ENCODE measurements around the gene CFAP100.

CFAP100 gene

DNA sequence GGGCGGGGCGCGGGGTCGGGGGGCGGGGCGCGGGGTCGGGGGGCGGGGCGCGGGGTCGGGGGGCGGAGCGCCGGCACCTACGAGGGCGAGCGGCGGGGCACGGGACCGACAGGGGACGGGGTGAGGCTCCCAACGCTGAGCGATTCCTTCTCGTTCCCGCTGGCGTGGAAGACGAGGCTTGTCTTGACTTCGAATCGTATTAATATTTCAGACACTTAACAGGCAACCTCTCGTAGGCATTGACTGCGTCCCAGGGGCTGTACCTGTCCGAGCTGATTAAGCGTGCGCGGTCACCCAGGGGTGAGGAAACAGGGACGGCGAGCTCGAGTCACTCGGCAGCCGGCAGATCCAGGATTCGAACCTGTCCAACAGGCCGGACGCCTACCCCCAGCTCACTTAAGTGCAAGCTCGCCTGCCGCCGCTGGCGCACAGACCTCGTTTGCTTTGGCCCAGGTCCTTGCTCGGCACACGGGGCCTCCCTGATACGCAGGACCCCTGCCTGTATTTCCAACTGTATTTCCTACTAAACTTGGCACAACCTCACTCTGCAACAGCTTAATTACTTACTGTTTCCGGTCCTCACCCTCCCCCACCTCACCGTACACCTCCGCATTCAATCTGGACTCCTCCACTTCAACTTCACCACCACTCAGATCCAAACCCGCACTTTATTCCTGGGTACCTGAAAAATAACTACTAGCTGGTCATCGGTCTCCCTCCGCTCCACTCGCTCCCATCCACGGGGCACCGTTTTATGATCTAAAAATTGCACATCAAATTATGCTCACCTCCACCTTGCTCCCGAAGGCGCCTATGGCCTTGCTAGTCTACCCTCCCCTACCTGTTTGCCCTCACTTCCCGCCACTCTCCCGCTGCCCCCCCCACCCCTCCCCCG lies 81.7 kb downstream of the CFAP100 start:
- no peak for DNase-seq (ENCODE audit: low read depth in 3 of 3, low spot score in 1 of 3)

DNA sequence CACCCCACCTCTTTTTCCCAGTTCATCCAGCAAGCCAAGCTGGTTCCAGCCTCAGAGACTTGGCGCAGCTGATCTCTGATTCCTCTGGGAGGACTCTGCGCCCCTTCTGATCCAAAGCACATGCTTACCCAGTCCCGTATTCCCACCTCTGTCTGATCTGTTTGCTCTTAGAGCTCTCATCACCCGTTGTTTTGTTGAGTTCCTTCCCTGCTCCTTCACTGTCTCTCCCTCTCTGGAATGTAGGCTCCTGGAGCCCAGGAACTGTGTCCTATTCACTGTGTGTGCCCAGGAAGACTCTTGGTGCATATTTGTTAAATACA lies 82.3 kb downstream of the CFAP100 start:
- no peak for DNase-seq (ENCODE audit: low read depth in 3 of 3, low spot score in 1 of 3)

DNA sequence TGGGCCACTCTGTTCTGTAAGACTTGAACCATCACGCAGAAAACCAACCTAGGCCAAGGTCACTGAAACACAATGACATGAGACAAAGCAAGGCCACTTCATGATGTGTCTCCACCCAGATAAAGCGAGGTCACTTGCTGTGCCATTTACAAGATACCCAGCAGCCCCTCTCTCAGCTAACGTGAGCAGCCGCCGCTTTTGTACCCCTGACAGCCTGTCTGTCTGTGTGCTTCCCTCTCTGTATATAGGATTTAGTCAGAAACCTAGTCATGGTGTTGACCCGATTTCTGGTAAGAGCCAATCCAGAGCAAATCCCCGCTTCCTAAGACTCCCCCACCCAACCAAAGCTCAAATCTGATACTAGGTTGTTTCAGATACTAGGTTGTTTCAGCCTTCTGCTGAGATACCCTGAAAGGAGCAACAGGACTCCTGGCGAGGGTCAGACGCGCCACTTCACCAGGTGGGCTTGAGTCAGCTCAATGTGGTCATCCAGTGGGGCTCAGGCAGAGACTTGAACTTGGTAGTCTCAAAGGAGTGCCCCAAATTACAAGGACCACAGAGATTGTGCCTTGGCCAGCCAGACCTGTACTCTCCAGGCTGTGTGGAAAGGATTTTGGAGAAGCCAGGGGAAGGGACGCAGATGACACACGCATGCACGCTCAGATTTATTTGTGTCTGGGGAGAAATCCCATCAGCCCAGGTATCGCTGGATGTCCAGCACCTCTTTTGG lies 84.0 kb downstream of the CFAP100 start:
- DNase-seq (ENCODE audit: low read depth in 3 of 3, low spot score in 1 of 3): no peak

DNA sequence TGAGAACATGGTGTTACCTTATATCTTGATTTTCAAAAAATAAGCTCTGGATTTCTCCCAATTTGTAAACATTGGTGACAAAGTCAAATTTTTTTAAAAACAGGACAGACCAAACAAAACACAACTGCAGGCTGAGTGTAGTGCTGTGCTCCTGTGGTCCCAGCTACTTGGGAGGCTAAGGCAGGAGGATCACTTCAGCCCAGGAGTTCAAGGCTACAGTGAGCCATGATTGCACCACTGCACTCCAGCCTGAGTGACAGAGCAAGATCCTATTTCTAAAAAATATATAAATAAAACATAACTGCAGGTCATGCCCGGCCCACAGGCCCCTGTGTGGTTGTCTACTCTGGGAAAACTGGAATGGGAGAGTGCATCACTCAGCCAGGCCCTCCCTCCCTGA lies 84.9 kb downstream of the CFAP100 start:
- no peak for DNase-seq (ENCODE audit: low read depth in 3 of 3, low spot score in 1 of 3)

GRCh38 chr3:126480206-126480605 lies 85.5 kb downstream of the CFAP100 start:
- DNase-seq (ENCODE audit: low read depth in 3 of 3, low spot score in 1 of 3): no peak

DNA sequence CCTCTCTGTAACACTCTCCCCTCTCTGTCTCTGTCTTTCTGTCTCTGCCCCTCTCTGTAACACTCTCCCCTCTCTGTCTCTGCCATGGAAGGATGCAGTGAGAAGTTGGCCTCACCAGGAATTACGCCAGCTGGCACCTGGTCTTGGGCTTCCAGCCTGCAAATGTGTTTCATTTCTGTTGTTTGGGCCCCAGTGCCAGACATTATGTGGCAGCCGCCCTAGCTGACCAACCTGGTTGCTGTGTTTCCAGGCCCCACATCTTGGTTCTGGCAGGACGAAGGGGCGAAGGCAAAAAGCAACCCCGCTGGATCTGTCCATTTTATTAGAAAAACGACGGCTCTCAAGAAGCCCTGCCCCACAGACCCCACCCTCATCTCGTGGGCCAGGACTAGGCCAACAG lies 86.2 kb downstream of the CFAP100 start:
- no peak for DNase-seq (ENCODE audit: low read depth in 3 of 3, low spot score in 1 of 3)

DNA sequence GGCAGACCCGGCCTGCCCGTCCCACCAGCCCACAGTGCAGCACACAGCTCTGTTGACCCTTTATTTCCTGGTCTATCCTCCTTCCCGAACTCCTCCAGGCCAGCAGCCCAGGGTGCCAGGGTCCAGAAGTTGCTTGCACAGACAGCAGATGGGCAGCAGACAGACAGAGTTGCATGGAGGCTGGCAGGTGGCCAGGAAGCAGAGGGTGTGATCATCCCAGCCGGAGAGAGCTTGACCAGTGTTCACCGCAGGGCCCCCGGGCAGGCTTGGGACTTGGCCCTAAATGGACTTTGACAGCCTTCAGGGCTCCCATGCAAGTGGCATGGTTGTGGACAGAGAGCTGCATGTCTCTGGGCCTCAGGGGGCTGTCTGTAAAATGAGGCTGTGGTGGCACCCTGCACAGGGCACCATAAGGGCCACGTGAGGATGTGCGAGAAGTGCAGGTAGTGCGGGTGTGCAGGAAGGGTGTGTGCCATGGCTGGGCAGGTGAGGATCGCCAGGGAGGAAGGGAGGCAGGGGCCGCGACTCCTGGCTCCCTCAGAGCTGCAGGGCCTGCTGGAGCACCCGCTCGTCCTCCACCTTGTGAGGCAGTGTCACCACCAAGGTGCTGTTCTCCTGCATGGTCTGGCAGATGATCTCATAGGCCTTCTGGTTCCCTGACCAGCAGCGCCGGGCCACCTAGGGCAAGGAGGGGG lies 87.2 kb downstream of the CFAP100 start:
- DNase-seq (ENCODE audit: low read depth in 3 of 3, low spot score in 1 of 3): no peak

GRCh38 chr3:126482503-126483255 lies 88.0 kb downstream of the CFAP100 start:
- DNase-seq (ENCODE audit: low read depth in 3 of 3, low spot score in 1 of 3): no peak

DNA sequence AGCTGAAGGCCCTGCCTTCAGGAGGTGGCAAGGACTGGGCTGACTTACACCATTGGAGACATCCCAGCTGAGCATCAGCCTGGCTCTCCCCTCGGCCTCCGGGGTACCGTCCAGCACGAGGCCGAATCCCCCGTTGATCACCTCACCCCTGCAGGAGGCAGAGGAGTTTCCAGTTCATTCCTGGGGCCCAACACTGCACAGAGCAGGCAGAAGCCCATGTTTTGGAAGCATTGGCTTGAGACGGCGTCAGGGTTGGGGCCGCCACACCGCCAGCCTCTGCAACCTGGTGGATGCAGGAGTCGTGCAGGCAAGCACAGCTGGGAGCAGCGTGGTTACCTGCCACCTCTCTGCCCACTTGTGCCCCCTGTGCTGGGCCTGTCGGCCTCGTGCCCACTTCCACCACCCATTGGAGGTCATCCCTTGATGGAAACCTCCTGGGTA lies 88.6 kb downstream of the CFAP100 start:
- no peak for DNase-seq (ENCODE audit: low read depth in 3 of 3, low spot score in 1 of 3)

GRCh38 chr3:126484148-126484547 lies 89.4 kb downstream of the CFAP100 start:
- DNase-seq (ENCODE audit: low read depth in 3 of 3, low spot score in 1 of 3): no peak

- no peak for DNase-seq (ENCODE audit: low read depth in 3 of 3, low spot score in 1 of 3)
Observed at GRCh38 chr3:126484662-126485061, 90.0 kb downstream of the CFAP100 start.

DNA sequence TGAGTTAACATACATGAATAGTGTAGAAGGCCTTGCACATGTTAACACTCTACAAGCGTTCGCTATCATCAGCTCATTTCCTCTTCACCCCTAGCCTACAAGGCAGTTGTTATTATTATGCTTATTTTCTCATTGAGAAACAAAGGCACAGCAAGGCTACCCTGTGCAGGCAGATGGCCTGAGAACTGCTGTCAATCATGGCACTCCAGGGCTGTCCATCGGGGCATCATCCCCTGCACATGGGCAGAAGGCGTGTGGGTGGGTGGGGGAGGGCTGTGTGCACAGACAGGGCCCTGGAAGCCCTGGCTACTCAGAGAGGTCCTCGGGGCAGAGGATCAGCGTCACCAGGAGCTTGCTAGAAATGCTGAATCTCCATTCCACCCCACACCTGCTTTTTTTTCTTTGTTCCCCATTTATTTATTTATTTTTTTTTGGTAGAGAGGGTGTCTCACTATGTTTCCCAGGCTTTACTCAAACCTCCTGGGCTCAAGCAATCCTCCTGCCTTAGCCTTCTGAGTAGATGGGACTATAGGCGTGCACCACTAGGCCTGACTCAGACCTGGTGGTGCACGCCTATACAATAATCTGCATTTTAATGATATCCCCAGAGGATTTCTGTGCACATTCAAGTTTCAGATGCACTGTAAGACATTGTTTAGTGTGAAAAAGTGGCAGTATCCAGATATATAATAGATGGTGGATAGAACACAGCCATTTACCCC lies 90.6 kb downstream of the CFAP100 start:
- no peak for DNase-seq (ENCODE audit: low read depth in 3 of 3, low spot score in 1 of 3)

- no peak for DNase-seq (ENCODE audit: low read depth in 3 of 3, low spot score in 1 of 3)
Observed at GRCh38 chr3:126485956-126486355, 91.2 kb downstream of the CFAP100 start.

Data from stimulated activated CD4-positive, alpha-beta T cell treated with anti-CD3 and anti-CD28 coated beads, TNF-alpha, amount 100 ng/mL, for 1 hour (primary cell).